ENCODE data around the gene ANG. TPM values are rescaled to one million over a fixed set of nuclear protein-coding genes. Genes with fewer than 3 reads are reported as not detected.

Gene ANG
- total RNA-seq, 1 experiment from 2014 or later, result 24.7 TPM

DNA sequence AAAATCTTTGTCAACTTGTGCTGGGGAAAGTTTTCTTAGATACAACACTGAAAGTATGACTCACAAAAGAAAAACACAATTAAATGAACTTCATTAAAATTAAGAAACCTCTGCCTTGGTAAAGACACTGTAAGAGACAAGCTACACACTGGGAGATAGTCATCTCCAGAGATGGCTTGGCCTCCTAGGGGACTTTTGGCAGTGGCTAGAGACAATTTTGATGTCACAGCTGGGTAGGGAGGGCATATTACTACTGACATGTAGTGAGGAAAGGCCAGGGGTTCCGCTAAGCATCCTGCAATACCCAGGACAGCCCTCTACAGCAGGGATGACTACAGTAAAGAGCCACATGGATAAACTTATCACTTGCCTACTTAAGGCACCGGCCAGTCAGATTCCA lies 12.9 kb upstream of the ANG start:
- no peak for TF ChIP-seq CTCF (IDR thresholded peaks at IDR 0.05; ENCODE audit: insufficient read depth in 1 of 2, low read depth in 1 of 2, low read length in 1 of 2, severe bottlenecking in 1 of 2, unreplicated experiment in 1 of 2)
- H3K27me3 Mint-ChIP-seq (ENCODE audit: insufficient read depth, unreplicated experiment), result no peaks in the 10 kb centered on the region
- no peak overlapping the region for H3K27ac Mint-ChIP-seq (ENCODE audit: unreplicated experiment)
- no peaks in the 10 kb centered on the region for H3K36me3 Mint-ChIP-seq (ENCODE audit: insufficient read depth, unreplicated experiment)
- Histone ChIP-seq H3K9me3 (no peaks in the 10 kb centered on the region), H3K36me3 (ENCODE audit: control insufficient read depth, insufficient read depth, low read length) (no peaks in the 10 kb centered on the region), H3K4me3 (ENCODE audit: low read depth, low read length) (no peak overlapping the region), H3K4me1 (no peaks in the 10 kb centered on the region), H3K27me3 (replicated peaks; ENCODE audit: control insufficient read depth, insufficient read depth, low read length) (no peaks in the 10 kb centered on the region)
- ChIA-PET POLR2A (no interaction called here), CTCF (interaction anchor here (1.0 to 1.1 kb wide), 2 partner anchors 16 to 18 kb away, joined by 3 read pairs; no protein-coding TSS in a partner anchor)
- H3K4me1 Mint-ChIP-seq (ENCODE audit: low read depth, unreplicated experiment), result peaks cover 4% of the 10 kb centered on the region
- intact Hi-C loops (cut with micrococcal nuclease; ENCODE audit: unreplicated experiment), result no loop called here
- no peak overlapping the region for H3K4me3 Mint-ChIP-seq (ENCODE audit: unreplicated experiment)
- H3K9me3 Mint-ChIP-seq (ENCODE audit: unreplicated experiment), result no peaks in the 10 kb centered on the region
- no peak for DNase-seq
- no TSS peak for BruUV-seq (replicated peaks)

DNA sequence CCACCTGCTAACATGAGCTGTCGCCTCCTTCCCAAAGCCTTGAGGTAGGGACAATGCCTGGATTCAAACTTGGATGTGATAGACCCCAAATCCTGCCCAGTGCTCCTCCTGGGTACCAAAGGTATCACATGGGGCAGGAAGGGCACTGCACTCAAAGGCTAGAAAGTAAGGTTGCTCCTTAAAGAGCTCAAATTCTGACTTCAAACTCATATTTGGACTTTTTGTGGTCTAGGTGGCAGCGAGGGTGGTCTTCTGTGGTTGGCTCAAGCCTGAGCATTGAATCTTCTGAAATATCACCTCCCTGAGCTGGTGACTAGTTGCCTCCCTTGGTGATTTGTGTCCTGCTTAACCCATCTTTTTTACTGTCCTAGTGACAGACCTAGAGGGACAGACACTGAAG lies 12.5 kb upstream of the ANG start:
- peaks cover 6% of the 10 kb centered on the region for H3K4me1 Mint-ChIP-seq (ENCODE audit: low read depth, unreplicated experiment)
- H3K27me3 ChIP-seq (replicated peaks; ENCODE audit: control insufficient read depth, insufficient read depth, low read length), result no peaks in the 10 kb centered on the region
- H3K36me3 ChIP-seq (ENCODE audit: control insufficient read depth, insufficient read depth, low read length), result no peaks in the 10 kb centered on the region
- no peak for DNase-seq
- no peaks in the 10 kb centered on the region for H3K9me3 ChIP-seq
- TF ChIP-seq CTCF (IDR thresholded peaks at IDR 0.05; ENCODE audit: insufficient read depth in 1 of 2, low read depth in 1 of 2, low read length in 1 of 2, severe bottlenecking in 1 of 2, unreplicated experiment in 1 of 2), result no peak
- no TSS peak for BruUV-seq (replicated peaks)
- H3K27me3 Mint-ChIP-seq (ENCODE audit: insufficient read depth, unreplicated experiment), result no peaks in the 10 kb centered on the region
- POLR2A ChIA-PET, result no interaction called here
- H3K4me3 Mint-ChIP-seq (ENCODE audit: unreplicated experiment), result no peak overlapping the region
- no peak overlapping the region for H3K27ac Mint-ChIP-seq (ENCODE audit: unreplicated experiment)
- H3K4me1 ChIP-seq, result no peaks in the 10 kb centered on the region
- H3K36me3 Mint-ChIP-seq (ENCODE audit: insufficient read depth, unreplicated experiment), result no peaks in the 10 kb centered on the region
- H3K4me3 ChIP-seq (ENCODE audit: low read depth, low read length), result no peak overlapping the region
- no peaks in the 10 kb centered on the region for H3K9me3 Mint-ChIP-seq (ENCODE audit: unreplicated experiment)
- intact Hi-C loops (cut with micrococcal nuclease; ENCODE audit: unreplicated experiment), result no loop called here
- CTCF ChIA-PET, result interaction anchor here (1.0 to 1.1 kb wide), 2 partner anchors 15 to 19 kb away, joined by 3 read pairs; no protein-coding TSS in a partner anchor

DNA sequence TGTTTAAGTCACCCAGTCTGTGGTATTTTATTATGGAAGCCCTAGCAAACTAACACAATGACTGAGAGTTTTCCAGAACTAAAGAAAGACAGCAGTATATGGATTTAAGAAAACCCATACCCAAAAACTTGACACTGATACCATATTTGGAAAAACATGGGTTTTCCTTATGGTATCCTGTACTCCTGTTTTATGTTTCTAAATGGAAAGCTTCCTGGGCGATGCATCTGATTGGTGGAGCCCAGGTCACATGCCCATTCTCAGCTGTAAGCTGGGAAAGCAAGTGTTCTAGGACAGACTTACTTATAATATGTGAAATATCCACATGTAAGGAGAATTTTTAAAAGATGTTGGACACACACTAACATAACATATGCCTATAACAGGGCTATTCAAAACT lies 8.7 kb upstream of the ANG start:
- Histone ChIP-seq H3K27me3 (replicated peaks; ENCODE audit: control insufficient read depth, insufficient read depth, low read length) (no peaks in the 10 kb centered on the region), H3K4me1 (no peaks in the 10 kb centered on the region), H3K36me3 (ENCODE audit: control insufficient read depth, insufficient read depth, low read length) (no peaks in the 10 kb centered on the region), H3K4me3 (ENCODE audit: low read depth, low read length) (peak overlapping the region; percentile 61), H3K9me3 (no peaks in the 10 kb centered on the region)
- no TSS peak for BruUV-seq (replicated peaks)
- DNase-seq, result peak; percentile 79 to 83
- CTCF ChIA-PET, result interaction anchor here (0.6 to 2.3 kb wide), 6 partner anchors 11 to 338 kb away, joined by 3 to 20 read pairs (median 4); no protein-coding TSS in a partner anchor
- Mint-ChIP-seq H3K27ac (ENCODE audit: unreplicated experiment) (no peak overlapping the region), H3K9me3 (ENCODE audit: unreplicated experiment) (no peaks in the 10 kb centered on the region), H3K4me1 (ENCODE audit: low read depth, unreplicated experiment) (peaks cover 6% of the 10 kb centered on the region), H3K36me3 (ENCODE audit: insufficient read depth, unreplicated experiment) (no peaks in the 10 kb centered on the region), H3K4me3 (ENCODE audit: unreplicated experiment) (no peak overlapping the region), H3K27me3 (ENCODE audit: insufficient read depth, unreplicated experiment) (no peaks in the 10 kb centered on the region)
- POLR2A ChIA-PET, result interaction anchor here (1.5 to 1.8 kb wide), 2 partner anchors 67 to 218 kb away, joined by 3 to 4 read pairs; no protein-coding TSS in a partner anchor
- no peak for TF ChIP-seq CTCF (IDR thresholded peaks at IDR 0.05; ENCODE audit: insufficient read depth in 1 of 2, low read depth in 1 of 2, low read length in 1 of 2, severe bottlenecking in 1 of 2, unreplicated experiment in 1 of 2)
- intact Hi-C loops (cut with micrococcal nuclease; ENCODE audit: unreplicated experiment), result loop anchor here (5.0 kb wide), 2 partner anchors 133 to 263 kb away; no protein-coding TSS in a partner anchor
